Astrocyte (in vitro differentiated cells and primary cell): ENCODE data around the gene DNAJB1. TPM values are rescaled to one million over a fixed set of nuclear protein-coding genes. Genes with fewer than 3 reads are reported as not detected.
"Not testable (repeated sequence)": the region's sequence is repeated elsewhere in the genome, so short reads cannot be mapped to it uniquely, and the experiment has no call there.

Source experiments
- DNase-seq: peaks from one replicate; pipeline ENCODE4 v3.0.0-alpha.2; 2010; ENCODE audit warnings: low read depth
- FAIRE-seq: peaks from 2 replicates; lab custom pipeline; 2011; peaks lifted over from hg19 to GRCh38; lab: Jason Lieb, UNC
- H2AFZ ChIP-seq: 2 replicates; pipeline ENCODE4 v1.6.0; 2012; ENCODE audit warnings: low read depth, low read length, inconsistent platforms
- H3K27ac ChIP-seq: 2 replicates; pipeline ENCODE4 v1.5.1; 2011; ENCODE audit warnings: low read depth, low read length, inconsistent platforms
- H3K27me3 ChIP-seq: 2 replicates; pipeline ENCODE4 v1.6.0; 2011; ENCODE audit warnings: low read length, inconsistent platforms; ENCODE audit not compliant: insufficient read depth
- H3K36me3 ChIP-seq: 2 replicates; pipeline ENCODE4 v1.5.1; 2011; ENCODE audit warnings: low read length, inconsistent platforms; ENCODE audit not compliant: insufficient read depth
- H3K4me1 ChIP-seq: 2 replicates; pipeline ENCODE4 v1.5.1; 2011; ENCODE audit warnings: low read length, inconsistent platforms; ENCODE audit not compliant: insufficient read depth
- H3K4me2 ChIP-seq: 2 replicates; pipeline ENCODE4 v1.6.0; 2012; ENCODE audit warnings: low read length, inconsistent platforms
- H3K4me3 ChIP-seq: 2 replicates; pipeline ENCODE4 v1.5.1; 2011; ENCODE audit warnings: low read depth, mild to moderate bottlenecking, low read length, inconsistent platforms; ENCODE audit not compliant: insufficient read depth
- H3K79me2 ChIP-seq: 2 replicates; pipeline ENCODE4 v1.6.0; 2012; ENCODE audit warnings: mild to moderate bottlenecking, low read length, inconsistent platforms; ENCODE audit not compliant: insufficient read depth
- H3K9ac ChIP-seq: 2 replicates; pipeline ENCODE4 v1.6.0; 2012; ENCODE audit warnings: mild to moderate bottlenecking, low read length, inconsistent platforms
- H3K9me3 ChIP-seq: 2 replicates; pipeline ENCODE4 v1.5.1; 2012; ENCODE audit warnings: low read depth, mild to moderate bottlenecking, low read length, inconsistent platforms; ENCODE audit not compliant: insufficient read depth
- H4K20me1 ChIP-seq: 2 replicates; pipeline ENCODE4 v1.6.0; 2012; ENCODE audit warnings: low read length, inconsistent platforms; ENCODE audit not compliant: insufficient read depth
- H3K27ac Mint-ChIP-seq: one replicate; pipeline ENCODE4 v1.8.0; 2021; ENCODE audit warnings: mild to moderate bottlenecking, mixed read lengths; ENCODE audit not compliant: unreplicated experiment
- H3K27me3 Mint-ChIP-seq: one replicate; pipeline ENCODE4 v1.8.0; 2021; ENCODE audit warnings: low read depth, mixed read lengths; ENCODE audit not compliant: unreplicated experiment
- H3K36me3 Mint-ChIP-seq: one replicate; pipeline ENCODE4 v1.8.0; 2021; ENCODE audit warnings: low read depth, mixed read lengths; ENCODE audit not compliant: unreplicated experiment
- H3K4me1 Mint-ChIP-seq: one replicate; pipeline ENCODE4 v1.8.0; 2021; ENCODE audit warnings: low read depth, mixed read lengths; ENCODE audit not compliant: unreplicated experiment
- H3K4me3 Mint-ChIP-seq: one replicate; pipeline ENCODE4 v1.8.0; 2021; ENCODE audit warnings: mild to moderate bottlenecking, moderate library complexity, mixed read lengths; ENCODE audit not compliant: unreplicated experiment
- H3K9me3 Mint-ChIP-seq: one replicate; pipeline ENCODE4 v1.8.0; 2021; ENCODE audit warnings: mild to moderate bottlenecking, mixed read lengths; ENCODE audit not compliant: unreplicated experiment
- CTCF ChIP-seq: IDR thresholded peaks from 2 replicates; pipeline ENCODE4 v1.5.1; 2011; ENCODE audit warnings: low read depth, mild to moderate bottlenecking, inconsistent platforms, low read length, moderate library complexity; ENCODE audit not compliant: insufficient read depth
- EZH2 ChIP-seq: IDR thresholded peaks from 2 replicates; pipeline ENCODE4 v1.6.1; 2012; ENCODE audit warnings: mild to moderate bottlenecking, low read length, inconsistent platforms; ENCODE audit not compliant: insufficient read depth
- total RNA-seq: library from RNA; stranded (reverse); gene quantifications from 2 replicates; pipeline ENCODE4 v1.2.1, GENCODE V29; 2021

DNAJB1 gene
- total RNA-seq, 1 donor from 2014 or later, result 105 TPM

- DNase-seq (peak; percentile 75), FAIRE-seq (no peak)
- Mint-ChIP-seq H3K36me3 (no peaks in the 10 kb centered on the region), H3K9me3 (peaks cover 2% of the 10 kb centered on the region), H3K27me3 (no peaks in the 10 kb centered on the region), H3K27ac (peak overlapping the region; percentile 75), H3K4me1 (peaks cover 13% of the 10 kb centered on the region), H3K4me3 (peak overlapping the region; percentile 60)
- Histone ChIP-seq H3K79me2 (no peaks in the 10 kb centered on the region), H3K4me1 (peaks cover 24% of the 10 kb centered on the region), H2AFZ (peak overlapping the region; percentile 77), H3K36me3 (no peaks in the 10 kb centered on the region), H3K27ac (peak overlapping the region; percentile 87), H3K9me3 (no peaks in the 10 kb centered on the region), H3K4me2 (peak overlapping the region; percentile 73), H4K20me1 (no peaks in the 10 kb centered on the region), H3K9ac (peak overlapping the region; percentile 76), H3K4me3 (no peak overlapping the region), H3K27me3 (no peaks in the 10 kb centered on the region)
- TF ChIP-seq EZH2 (no peak), CTCF (peak; percentile 54)
These were observed 12.5 kb downstream of the DNAJB1 start for GRCh38 chr19:14505488-14506239.

GRCh38 chr19:14504575-14504974 is 13.6 kb downstream of the DNAJB1 start:
- H3K79me2 ChIP-seq, H3K4me2 ChIP-seq, H3K27ac Mint-ChIP-seq, H3K4me1 Mint-ChIP-seq, H3K9me3 Mint-ChIP-seq, H3K36me3 ChIP-seq, FAIRE-seq, H3K4me3 Mint-ChIP-seq, H3K36me3 Mint-ChIP-seq, DNase-seq, H2AFZ ChIP-seq, H3K27me3 Mint-ChIP-seq, H3K4me3 ChIP-seq, H4K20me1 ChIP-seq, H3K27me3 ChIP-seq, H3K27ac ChIP-seq, H3K9ac ChIP-seq, H3K9me3 ChIP-seq: not testable (repeated sequence)
- H3K4me1 ChIP-seq, result peaks cover 20% of the 10 kb centered on the region

GRCh38 chr19:14503285-14503684 is 14.9 kb downstream of the DNAJB1 start:
- Histone ChIP-seq H3K27me3 (no peaks in the 10 kb centered on the region), H3K4me2 (no peak overlapping the region), H4K20me1 (no peaks in the 10 kb centered on the region), H3K36me3 (no peaks in the 10 kb centered on the region), H2AFZ (no peak overlapping the region), H3K27ac (no peak overlapping the region), H3K79me2 (no peaks in the 10 kb centered on the region), H3K4me1 (peaks cover 20% of the 10 kb centered on the region), H3K9ac (no peak overlapping the region), H3K4me3 (no peak overlapping the region), H3K9me3 (no peaks in the 10 kb centered on the region)
- TF ChIP-seq EZH2 (no peak), CTCF (no peak)
- H3K4me1 Mint-ChIP-seq, result peaks cover 9% of the 10 kb centered on the region
- FAIRE-seq, result no peak
- H3K27me3 Mint-ChIP-seq, result no peaks in the 10 kb centered on the region
- no peaks in the 10 kb centered on the region for H3K9me3 Mint-ChIP-seq
- no peak overlapping the region for H3K4me3 Mint-ChIP-seq
- no peak for DNase-seq
- H3K36me3 Mint-ChIP-seq, result no peaks in the 10 kb centered on the region
- no peak overlapping the region for H3K27ac Mint-ChIP-seq
